Esophagus muscularis mucosa (tissue), 4 donors: ENCODE results near the gene IGF2R. TPM values are rescaled to one million over a fixed set of nuclear protein-coding genes. Genes with fewer than 3 reads are reported as not detected.

Experiments
- DNase-seq: peaks from one replicate; pipeline ENCODE4 v3.0.0-alpha.2; 2017; ENCODE audit errors: extremely low spot score
- H3K27ac ChIP-seq, 4 donors: fragments of 200-600 bp; sonication (generic); replicated peaks in 1 of 4; 1 replicate in 3 of 4; 2 replicates in 1 of 4; pipeline ENCODE4 v1.5.1; 2016 to 2019; ENCODE audit warnings: mild to moderate bottlenecking in 1 of 4
- H3K27me3 ChIP-seq, 4 donors: fragments of 200-600 bp; sonication (generic); one replicate each; pipeline versions ENCODE4 v1.5.1 to v1.6.0; 2016 to 2019
- H3K36me3 ChIP-seq, 4 donors: fragments of 200-600 bp; sonication (generic); one replicate each; pipeline ENCODE4 v1.5.1; 2016 to 2019
- H3K4me1 ChIP-seq, 4 donors: fragments of 200-600 bp; sonication (generic); one replicate each; pipeline ENCODE4 v1.5.1; 2016 to 2019
- H3K4me3 ChIP-seq, 4 donors: fragments of 200-600 bp; sonication (generic); 1 replicate in 2 of 4; 2 replicates in 2 of 4; pipeline ENCODE4 v1.5.1; 2016 to 2019; ENCODE audit warnings: mild to moderate bottlenecking in 4 of 4, moderate library complexity in 1 of 4
- H3K9me3 ChIP-seq, 4 donors: fragments of 200-600 bp; sonication (generic); 1 replicate in 3 of 4; 2 replicates in 1 of 4; pipeline ENCODE4 v1.5.1; 2016 to 2019
- CTCF ChIP-seq, 3 experiments: fragments of 200-600 bp in 2 of 3; fragments of 450-650 bp in 1 of 3; sonication (generic) in 2 of 3; IDR thresholded peaks; one replicate each; pipeline ENCODE4 v1.5.1; 2017 to 2019; ENCODE audit warnings: antibody characterized with exemption in 3 of 3, mild to moderate bottlenecking in 2 of 3, moderate library complexity in 1 of 3
- EP300 ChIP-seq: sonication (generic); formaldehyde crosslinking; IDR thresholded peaks from one replicate; pipeline ENCODE4 v1.6.1; 2017; ENCODE audit warnings: antibody characterized with exemption
- POLR2A ChIP-seq: fragments of 450-650 bp; IDR thresholded peaks from one replicate; pipeline ENCODE4 v1.6.1; 2017; ENCODE audit warnings: antibody characterized with exemption, moderate library complexity, mild to moderate bottlenecking, low read depth
- POLR2AphosphoS5 ChIP-seq, 2 donors: sonication (generic); formaldehyde crosslinking; IDR thresholded peaks; one replicate each; pipeline ENCODE4 v1.6.1; 2017; ENCODE audit warnings: antibody characterized with exemption in 2 of 2
- WGBS: methylation state at CpG from one replicate; pipeline ENCODE4 v1.1.5; 2018; 5-methylcytosine and 5-hydroxymethylcytosine counted together
- intact Hi-C: fragments of 100-400 bp; cut with DNase I; formaldehyde crosslinking; loops from one replicate; pipeline ENCODE4 v1.15.1; 2023
- total RNA-seq, 4 donors: library from RNA; depleted of rRNA; stranded (reverse); fragments of >200 nt; gene quantifications; one replicate each; pipeline versions ENCODE4 v1.1.0 to v1.2.1, GENCODE V29; 2016

Gene IGF2R
- total RNA-seq, 4 donors from 2014 or later = 43.6 to 75.3 (median 58.4) TPM

- Histone ChIP-seq H3K9me3 (no peaks in the 10 kb centered on the region), H3K27ac (no peak overlapping the region), H3K4me3 (no peak overlapping the region), H3K27me3 (no peaks in the 10 kb centered on the region), H3K36me3 (peaks cover 36 to 58% (median 39%) of the 10 kb centered on the region in 4 donors), H3K4me1 (peaks cover 20 to 34% (median 24%) of the 10 kb centered on the region in 4 donors)
- 87% methylated on average over 17 of the region's 17 CpGs for WGBS
- TF ChIP-seq POLR2AphosphoS5 (IDR thresholded peaks at IDR 0.05) (no peak), CTCF (IDR thresholded peaks at IDR 0.05) (no peak), POLR2A (no peak), EP300 (no peak)
- peak; percentile 47 for DNase-seq
- intact Hi-C loops = loop anchor here (10.0 kb wide), 2 partner anchors 169 to 239 kb away; partner anchors contain the start of gene MRPL18
Measured at GRCh38 chr6:160034036-160034930, 65.4 kb downstream of the IGF2R start.

GRCh38 chr6:160035241-160035640, 66.4 kb downstream of the IGF2R start:
- intact Hi-C loops = loop anchor here (10.0 kb wide), 2 partner anchors 170 to 240 kb away; partner anchors contain the start of gene MRPL18
- TF ChIP-seq POLR2AphosphoS5 (IDR thresholded peaks at IDR 0.05) = no peak
- no peak overlapping the region for H3K4me3 ChIP-seq
- peak; percentile 50 for DNase-seq
- H3K4me1 ChIP-seq = peaks cover 13 to 25% (median 15%) of the 10 kb centered on the region in 4 donors
- H3K27ac ChIP-seq = peak overlapping the region in 1 of 4 donors; percentile 17
- H3K36me3 ChIP-seq = peaks cover 37 to 62% (median 40%) of the 10 kb centered on the region in 4 donors
- no peaks in the 10 kb centered on the region for H3K27me3 ChIP-seq
- no peaks in the 10 kb centered on the region for H3K9me3 ChIP-seq
- WGBS = 96% methylated on average over 6 of the region's 7 CpGs

- Histone ChIP-seq H3K27me3 (no peaks in the 10 kb centered on the region), H3K4me3 (no peak overlapping the region), H3K27ac (peak overlapping the region; percentile 3 to 42 (median 19)), H3K9me3 (no peaks in the 10 kb centered on the region), H3K4me1 (peaks cover 7 to 19% (median 9%) of the 10 kb centered on the region in 4 donors), H3K36me3 (peaks cover 37 to 68% (median 46%) of the 10 kb centered on the region in 4 donors)
- 89% methylated on average over 12 of the region's 12 CpGs for WGBS
- intact Hi-C loops = loop anchor here (10.0 kb wide), 2 partner anchors 171 to 241 kb away; partner anchors contain the start of gene MRPL18
- peak; percentile 79 for DNase-seq
- TF ChIP-seq POLR2AphosphoS5 (IDR thresholded peaks at IDR 0.05) (no peak), EP300 (no peak), POLR2A (no peak), CTCF (IDR thresholded peaks at IDR 0.05) (no peak)
Measured at GRCh38 chr6:160035693-160036330, 66.9 kb downstream of the IGF2R start.

GRCh38 chr6:160036331-160036695, 67.4 kb downstream of the IGF2R start:
- peaks cover 2 to 17% (median 10%) of the 10 kb centered on the region in 4 donors for H3K4me1 ChIP-seq
- no peak overlapping the region for H3K4me3 ChIP-seq
- H3K27ac ChIP-seq = peak overlapping the region; percentile 3 to 42 (median 19)
- peak; percentile 68 for DNase-seq
- intact Hi-C loops = loop anchor here (10.0 kb wide), 2 partner anchors 172 to 242 kb away; partner anchors contain the start of gene MRPL18
- peaks cover 37 to 73% (median 51%) of the 10 kb centered on the region in 4 donors for H3K36me3 ChIP-seq
- WGBS = 76% methylated on average over 6 of the region's 6 CpGs
- no peaks in the 10 kb centered on the region for H3K27me3 ChIP-seq
- H3K9me3 ChIP-seq = no peaks in the 10 kb centered on the region
- TF ChIP-seq EP300 (no peak), POLR2A (no peak)

GRCh38 chr6:160036790-160037206, 67.9 kb downstream of the IGF2R start:
- H3K9me3 ChIP-seq = no peaks in the 10 kb centered on the region
- no peaks in the 10 kb centered on the region for H3K27me3 ChIP-seq
- H3K4me1 ChIP-seq = peaks cover 1 to 22% (median 15%) of the 10 kb centered on the region in 4 donors
- peak; percentile 91 for DNase-seq
- WGBS = 68% methylated on average over 4 of the region's 4 CpGs
- TF ChIP-seq POLR2A (no peak), POLR2AphosphoS5 (IDR thresholded peaks at IDR 0.05) (peak in 1 of 2 donors; percentile 22), CTCF (IDR thresholded peaks at IDR 0.05) (no peak), EP300 (no peak)
- H3K4me3 ChIP-seq = no peak overlapping the region
- H3K36me3 ChIP-seq = peaks cover 34 to 74% (median 53%) of the 10 kb centered on the region in 4 donors
- H3K27ac ChIP-seq = peak overlapping the region; percentile 3 to 42 (median 19)
- intact Hi-C loops = loop anchor here (10.0 kb wide), 2 partner anchors 172 to 242 kb away; partner anchors contain the start of gene MRPL18
